A172 (cell line): ENCODE data around the gene C9orf152. TPM values are rescaled to one million over a fixed set of nuclear protein-coding genes. Genes with fewer than 3 reads are reported as not detected.

ENCODE experiments used
- DNase-seq: peaks from one replicate; pipeline ENCODE4 v3.0.0-alpha.2; 2015; ENCODE audit warnings: low spot score
- total RNA-seq: library from RNA; depleted of rRNA; stranded (reverse); fragments of >200 nt; shearing (Covaris generic); gene quantifications from 2 replicates; pipeline ENCODE4 v1.2.3, GENCODE V29; 2014

Gene C9orf152
- total RNA-seq, 1 experiment from 2014 or later: not detected

DNA sequence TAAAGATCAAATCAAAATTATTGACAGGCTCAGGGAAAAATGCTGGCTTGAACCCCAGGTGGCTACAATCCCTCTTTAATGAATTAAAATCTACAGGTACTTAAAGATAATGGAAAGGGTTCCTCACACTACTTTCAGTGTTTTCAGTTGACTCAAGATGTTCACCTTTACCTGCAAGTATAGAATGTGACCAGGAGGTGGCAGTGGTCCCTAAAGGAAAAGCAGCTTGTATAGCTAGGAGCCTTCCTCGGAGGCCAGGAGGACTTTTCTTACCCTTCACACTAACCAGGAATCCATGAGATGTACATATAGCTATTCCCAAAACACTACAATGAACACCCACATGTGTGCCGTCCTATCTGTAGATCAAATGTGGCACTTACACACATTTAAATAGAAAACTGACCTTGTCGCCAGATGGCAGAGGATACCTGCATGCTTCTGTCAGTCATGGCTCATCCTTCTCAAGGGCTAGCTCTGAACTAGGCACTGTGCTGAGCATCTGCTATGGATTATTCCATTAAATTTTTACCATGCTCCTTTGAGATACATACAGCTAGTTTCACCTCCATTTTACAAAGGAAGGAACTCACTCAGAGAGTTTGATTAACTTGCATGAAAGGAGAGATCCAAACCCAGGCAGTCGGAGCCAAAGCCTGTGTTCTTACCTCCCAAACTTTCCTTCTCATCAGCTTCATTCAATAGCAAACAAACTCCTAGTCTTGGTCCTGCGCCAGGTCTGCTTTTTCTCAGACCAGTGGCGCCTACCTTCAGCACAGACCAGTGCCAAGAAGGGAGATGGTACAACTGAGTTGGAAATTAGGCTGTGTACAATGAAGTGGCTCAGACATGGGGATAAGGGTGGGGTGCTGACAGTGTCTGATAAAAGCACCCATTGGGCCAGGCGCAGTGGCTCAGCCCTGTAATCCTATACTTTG lies 24.5 kb downstream of the C9orf152 start:
- DNase-seq: peak; percentile 81

DNA sequence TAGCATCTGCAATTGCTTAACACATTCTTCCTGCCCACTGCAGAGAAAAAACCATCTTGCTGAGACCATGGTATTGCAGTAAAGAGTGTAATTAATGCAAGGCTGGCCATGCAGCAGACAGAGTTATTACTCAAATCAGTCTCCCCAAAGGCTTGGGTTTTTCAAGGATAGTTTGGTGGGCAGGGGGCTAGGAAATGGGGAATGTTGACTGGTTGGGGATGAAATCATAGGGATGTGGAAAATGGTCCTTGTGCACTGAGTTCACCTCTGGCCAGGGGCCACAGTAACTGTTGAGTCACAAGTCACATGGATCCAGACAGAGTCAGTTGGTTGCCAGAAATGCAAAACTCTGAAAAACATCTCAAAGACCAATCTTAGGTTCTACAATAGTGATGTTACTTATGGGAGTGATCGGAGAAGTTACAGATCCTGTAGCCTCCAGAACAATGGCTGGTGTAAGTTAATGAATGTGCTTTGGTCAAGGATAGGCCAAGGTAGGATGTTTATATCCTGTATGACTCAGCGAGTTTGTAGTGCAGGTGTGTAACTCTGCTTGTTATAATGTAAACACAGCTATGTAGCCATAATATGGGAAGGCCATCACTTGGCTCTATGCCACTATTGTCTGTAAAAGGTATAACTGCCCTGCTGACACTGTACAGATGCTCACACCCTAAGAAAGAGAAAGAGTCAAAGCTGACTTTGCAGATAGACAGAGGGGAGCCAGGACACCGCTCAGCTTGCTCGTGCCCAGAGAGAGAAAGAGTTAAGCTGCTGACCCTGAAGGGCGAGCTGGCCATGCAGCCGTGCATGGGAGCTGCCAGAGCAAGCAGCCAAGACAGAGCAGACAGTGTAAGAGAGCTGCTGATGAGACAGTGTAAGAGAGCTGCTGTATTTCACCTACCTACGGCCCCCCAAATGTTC lies 27.2 kb downstream of the C9orf152 start:
- DNase-seq: peak; percentile 58

DNA sequence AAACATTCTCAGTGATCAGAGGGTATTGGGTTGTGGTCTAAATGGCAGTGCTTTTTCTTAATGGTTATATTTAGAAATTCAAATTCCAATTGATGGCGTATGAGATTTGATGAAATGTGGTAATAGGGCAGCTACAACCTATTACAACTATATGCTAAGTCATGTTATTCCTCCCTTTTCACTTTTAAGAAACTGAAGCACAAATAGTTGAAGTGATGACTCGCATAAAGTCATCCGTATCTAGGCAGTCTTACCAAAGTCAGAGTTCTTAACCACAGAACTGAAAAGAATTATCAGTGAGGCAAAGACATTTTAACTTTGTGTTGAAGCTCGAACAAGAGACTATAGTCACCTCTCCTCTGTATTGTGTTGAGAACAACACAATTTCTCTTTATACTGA lies 28.2 kb downstream of the C9orf152 start:
- DNase-seq: peak; percentile 74

GRCh38 chr9:110178281-110178680 lies 29.7 kb downstream of the C9orf152 start:
- DNase-seq: peak; percentile 28

- no peak for DNase-seq
Observed at GRCh38 chr9:110175275-110175968, 32.5 kb downstream of the C9orf152 start.

- DNase-seq: no peak
Observed at GRCh38 chr9:110173322-110173642, 34.7 kb downstream of the C9orf152 start.

GRCh38 chr9:110170357-110171257 lies 37.4 kb downstream of the C9orf152 start:
- no peak for DNase-seq

GRCh38 chr9:110168486-110168885 lies 39.5 kb downstream of the C9orf152 start:
- no peak for DNase-seq

GRCh38 chr9:110161940-110162339 lies 46.0 kb downstream of the C9orf152 start:
- DNase-seq: no peak

DNA sequence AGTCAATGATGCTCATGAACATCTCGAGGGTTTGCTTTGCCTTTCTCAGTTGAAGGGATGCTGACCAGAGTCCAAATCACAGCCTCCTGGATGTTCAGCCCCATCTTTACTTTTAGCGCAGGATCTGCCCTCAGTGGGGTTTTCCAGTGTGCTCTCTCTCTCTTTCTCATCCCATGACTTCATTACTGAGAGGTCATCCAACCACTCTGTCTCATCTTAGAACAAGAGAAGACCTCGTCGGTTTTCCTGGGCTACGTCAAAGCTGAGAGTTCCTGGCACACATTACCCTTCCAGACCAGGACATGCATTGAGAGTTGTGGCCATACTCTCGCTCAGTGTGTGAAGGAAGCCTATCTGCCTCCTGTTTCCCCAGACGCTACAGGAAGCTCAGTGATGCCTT lies 47.3 kb downstream of the C9orf152 start:
- DNase-seq: no peak

DNA sequence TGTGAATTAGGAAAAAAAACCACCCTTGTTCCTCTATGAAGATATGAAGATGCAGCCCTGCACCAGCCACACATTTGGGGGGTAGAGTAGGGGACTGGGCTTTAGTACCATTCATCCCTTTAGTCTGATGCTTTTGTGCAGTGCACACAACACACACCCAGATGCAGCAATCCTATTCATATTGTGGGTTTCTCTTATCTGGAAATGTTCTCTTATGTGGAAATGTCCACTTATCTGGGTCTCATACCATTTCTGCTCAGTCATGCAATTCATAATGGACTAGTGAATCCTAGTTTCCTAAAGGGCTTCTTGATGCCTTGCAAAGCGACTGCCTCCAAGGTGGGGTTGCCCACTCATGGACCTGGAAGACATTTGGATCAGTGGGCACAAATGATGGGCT lies 47.8 kb downstream of the C9orf152 start:
- no peak for DNase-seq

DNA sequence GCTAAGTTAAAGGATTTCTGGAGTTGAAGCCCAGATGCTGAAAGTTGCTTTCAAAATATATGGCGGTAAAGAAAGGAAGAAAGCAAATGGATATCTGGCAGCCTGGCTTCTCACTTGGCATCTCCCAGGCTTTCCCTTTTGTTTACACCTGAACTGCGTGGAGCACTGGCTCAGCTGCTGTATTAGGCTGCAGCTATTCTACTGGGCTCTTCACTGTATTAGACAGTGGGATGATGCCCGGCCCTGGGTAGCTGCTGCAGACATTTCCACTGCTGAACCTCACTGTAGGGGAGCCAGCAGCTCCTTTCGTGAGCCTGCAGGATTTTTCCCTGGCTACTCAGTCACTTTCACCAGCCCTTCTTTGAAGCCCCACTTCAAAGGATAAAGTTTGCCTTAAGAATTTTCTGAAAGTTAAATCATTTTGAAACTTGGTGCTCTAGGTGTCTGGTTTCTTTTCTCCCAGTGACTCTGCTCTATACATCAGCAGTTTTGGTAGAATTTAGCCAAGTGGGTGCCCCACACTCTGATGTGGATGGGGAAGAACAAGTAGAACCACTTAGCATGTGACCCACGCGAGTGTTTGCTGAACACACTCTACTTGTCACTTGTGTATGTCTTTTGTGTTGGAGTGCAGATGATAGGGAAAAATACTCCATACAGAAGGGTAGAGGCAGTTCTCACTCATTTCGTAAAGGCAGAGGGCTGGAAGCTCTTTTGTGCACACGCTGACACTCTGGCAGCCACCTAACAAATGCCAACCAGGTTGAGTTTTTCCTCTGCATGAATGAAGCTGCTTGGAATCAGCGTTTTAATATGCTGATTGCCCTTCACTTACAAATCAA lies 49.9 kb downstream of the C9orf152 start:
- DNase-seq: no peak

- peak; percentile 64 for DNase-seq
Observed at GRCh38 chr9:110156902-110157301, 51.1 kb downstream of the C9orf152 start.

- DNase-seq: no peak
Observed at GRCh38 chr9:110156416-110156815, 51.5 kb downstream of the C9orf152 start.

DNA sequence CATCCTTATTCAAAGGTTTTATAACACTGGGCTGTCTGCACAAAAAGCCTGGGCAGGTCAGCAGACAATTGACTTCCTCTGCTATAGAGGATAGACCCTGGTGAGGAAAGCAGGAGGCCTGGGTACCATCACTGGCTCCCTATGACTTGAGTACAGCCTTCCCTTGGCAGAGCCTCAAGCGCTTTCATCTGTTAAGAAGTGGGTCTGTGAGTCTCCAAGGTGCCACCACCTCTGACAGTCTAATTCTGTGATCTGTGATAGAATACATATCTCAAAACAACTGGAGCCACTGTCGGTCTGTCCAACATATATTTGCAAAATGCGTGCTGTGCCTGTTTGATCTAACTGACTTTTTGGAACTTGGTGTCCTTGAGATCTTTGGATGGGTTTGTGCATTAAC lies 52.2 kb downstream of the C9orf152 start:
- no peak for DNase-seq

DNA sequence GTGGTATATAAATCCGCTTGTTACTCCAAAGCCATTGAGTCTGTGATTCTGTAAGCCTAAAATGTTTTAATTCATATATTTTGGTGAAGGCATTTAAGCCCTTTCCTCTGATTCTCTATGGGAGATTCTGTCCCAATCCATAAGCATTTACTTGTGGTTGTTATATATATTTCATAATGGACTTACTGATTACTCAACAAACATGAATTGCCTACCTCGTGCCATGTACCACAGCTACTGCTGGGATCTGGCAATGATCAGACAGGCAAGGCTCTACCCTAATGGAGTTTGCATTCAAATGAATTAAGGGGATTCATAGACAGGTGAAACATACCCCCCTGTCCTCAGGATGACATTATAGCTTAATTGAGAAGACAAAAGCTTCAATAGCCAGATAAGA lies 54.5 kb downstream of the C9orf152 start:
- DNase-seq: no peak

DNA sequence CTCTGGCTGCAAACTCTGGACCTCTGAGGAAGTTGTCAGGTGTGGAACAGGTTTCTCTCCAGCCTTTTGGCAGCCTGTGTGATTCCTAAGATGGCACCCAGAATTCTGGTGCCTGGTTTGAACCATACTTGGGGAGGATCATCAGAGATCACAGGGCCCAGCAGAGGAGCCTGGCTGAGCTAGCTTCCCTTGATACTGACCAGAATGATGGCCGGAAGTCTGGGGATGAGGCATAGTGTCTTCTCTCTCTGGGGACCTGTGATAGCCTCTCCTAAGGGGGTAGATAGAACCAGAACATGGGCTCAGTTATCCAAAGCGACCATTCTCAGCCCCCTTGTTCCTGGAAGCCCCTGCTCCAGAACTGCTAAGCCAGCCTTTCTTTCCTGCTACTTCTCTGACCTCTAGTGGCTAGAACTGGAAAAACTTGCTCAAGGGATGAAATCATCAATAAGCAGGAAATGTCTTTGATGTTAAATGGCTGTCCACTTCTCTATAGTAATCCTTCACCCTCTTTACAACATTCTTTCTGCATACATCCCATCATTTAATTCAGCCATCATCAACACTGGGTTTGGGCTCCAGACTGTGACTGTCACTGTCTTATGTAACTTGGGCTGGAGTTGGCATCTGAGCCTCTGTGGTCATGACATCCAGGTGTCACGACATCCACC lies 55.1 kb downstream of the C9orf152 start:
- DNase-seq: peak; percentile 51
